Measurements from ENCODE around the gene MFN1.

Gene MFN1

GRCh38 chr3:179347345-179348194 lies at the start of gene MFN1:
Gene MFN1 (plus strand): TSS chr3:179347709. CDS start chr3:179348852, 1,143 bp downstream.
- Histone ChIP-seq H3K4me3 (ENCODE audit: low read depth, low read length) (peak within 1 kb of the TSS; percentile 97), H3K4me1 (ENCODE audit: control insufficient read depth, insufficient read depth, low read length) (no peaks in the 10 kb centered on the region), H3K36me3 (ENCODE audit: control insufficient read depth in 2 of 2, insufficient read depth in 1 of 2, low read length in 2 of 2) (peaks cover 9 to 28% of the 10 kb centered on the region in 2 experiments; a peak in 2 of 3 replicates), H3K9me3 (ENCODE audit: control insufficient read depth, insufficient read depth, low read depth, low read length) (no peaks in the 10 kb centered on the region), H3K27ac (ENCODE audit: extremely low read depth, low read depth, low read length) (0 out of 2 replicates have a peak within 1 kb of the TSS, but pooled peaks have one; percentile 5)
- ChIA-PET CTCF (interaction anchor here (0.6 kb wide), 3 partner anchors 11 to 373 kb away, joined by 3 to 4 read pairs (median 3); no protein-coding TSS in a partner anchor), POLR2A (interaction anchor here (0.9 to 2.4 kb wide), 2 partner anchors 27 to 215 kb away, joined by 3 to 7 read pairs; partner anchors contain the start of gene ACTL6A)
- TF ChIP-seq KLF8 (tag by site-specific recombination; IDR thresholded peaks at IDR 0.05) (peak; percentile 30), ZNF140 (tag by site-specific recombination; IDR thresholded peaks at IDR 0.05) (no peak), GLI4 (tag by site-specific recombination; IDR thresholded peaks at IDR 0.05) (no peak), ZNF629 (tag by site-specific recombination; IDR thresholded peaks at IDR 0.05) (no peak; the same call in 1 of the 2 replicates), ZNF521 (tag by site-specific recombination; IDR thresholded peaks at IDR 0.05) (no peak), ZNF639 (tag by site-specific recombination; IDR thresholded peaks at IDR 0.05) (no peak), KLF1 (tag by site-specific recombination; IDR thresholded peaks at IDR 0.05) (no peak), ZNF596 (tag by site-specific recombination; IDR thresholded peaks at IDR 0.05) (no peak), ZNF239 (tag by site-specific recombination; IDR thresholded peaks at IDR 0.05) (no peak), ZNF664 (tag by site-specific recombination; IDR thresholded peaks at IDR 0.05) (no peak), ZSCAN18 (tag by site-specific recombination; IDR thresholded peaks at IDR 0.05) (no peak), SP2 (tag by site-specific recombination; IDR thresholded peaks at IDR 0.05) (peak; percentile 86), ZNF350 (tag by site-specific recombination; IDR thresholded peaks at IDR 0.05) (no peak), ZNF785 (tag by site-specific recombination; IDR thresholded peaks at IDR 0.05) (no peak), KLF9 (tag by site-specific recombination; IDR thresholded peaks at IDR 0.05; ENCODE audit: low read depth) (peak; percentile 89), ZNF274 (IDR thresholded peaks at IDR 0.05; ENCODE audit: low read length) (no peak), ZNF274 (tag by site-specific recombination; IDR thresholded peaks at IDR 0.05; ENCODE audit: borderline replicate concordance) (no peak), ZNF660 (tag by site-specific recombination; IDR thresholded peaks at IDR 0.05) (peak; percentile 52; the same call in 1 of the 2 replicates), SP3 (tag by site-specific recombination; IDR thresholded peaks at IDR 0.05) (peak; percentile 76), ZBTB1 (tag by site-specific recombination; IDR thresholded peaks at IDR 0.05) (no peak), ZNF423 (tag by site-specific recombination; IDR thresholded peaks at IDR 0.05) (no peak), ZBTB17 (tag by site-specific recombination; IDR thresholded peaks at IDR 0.05) (peak; percentile 57), ZNF324 (tag by site-specific recombination; IDR thresholded peaks at IDR 0.05) (no peak), ZNF777 (tag by site-specific recombination; IDR thresholded peaks at IDR 0.05; ENCODE audit: borderline replicate concordance) (0 out of 2 replicates have a peak, but pooled peaks have one; percentile 37), HOXC10 (CRISPR knock-in tag; IDR thresholded peaks at IDR 0.05) (no peak)
- TF ChIP-seq, protein P1, sequence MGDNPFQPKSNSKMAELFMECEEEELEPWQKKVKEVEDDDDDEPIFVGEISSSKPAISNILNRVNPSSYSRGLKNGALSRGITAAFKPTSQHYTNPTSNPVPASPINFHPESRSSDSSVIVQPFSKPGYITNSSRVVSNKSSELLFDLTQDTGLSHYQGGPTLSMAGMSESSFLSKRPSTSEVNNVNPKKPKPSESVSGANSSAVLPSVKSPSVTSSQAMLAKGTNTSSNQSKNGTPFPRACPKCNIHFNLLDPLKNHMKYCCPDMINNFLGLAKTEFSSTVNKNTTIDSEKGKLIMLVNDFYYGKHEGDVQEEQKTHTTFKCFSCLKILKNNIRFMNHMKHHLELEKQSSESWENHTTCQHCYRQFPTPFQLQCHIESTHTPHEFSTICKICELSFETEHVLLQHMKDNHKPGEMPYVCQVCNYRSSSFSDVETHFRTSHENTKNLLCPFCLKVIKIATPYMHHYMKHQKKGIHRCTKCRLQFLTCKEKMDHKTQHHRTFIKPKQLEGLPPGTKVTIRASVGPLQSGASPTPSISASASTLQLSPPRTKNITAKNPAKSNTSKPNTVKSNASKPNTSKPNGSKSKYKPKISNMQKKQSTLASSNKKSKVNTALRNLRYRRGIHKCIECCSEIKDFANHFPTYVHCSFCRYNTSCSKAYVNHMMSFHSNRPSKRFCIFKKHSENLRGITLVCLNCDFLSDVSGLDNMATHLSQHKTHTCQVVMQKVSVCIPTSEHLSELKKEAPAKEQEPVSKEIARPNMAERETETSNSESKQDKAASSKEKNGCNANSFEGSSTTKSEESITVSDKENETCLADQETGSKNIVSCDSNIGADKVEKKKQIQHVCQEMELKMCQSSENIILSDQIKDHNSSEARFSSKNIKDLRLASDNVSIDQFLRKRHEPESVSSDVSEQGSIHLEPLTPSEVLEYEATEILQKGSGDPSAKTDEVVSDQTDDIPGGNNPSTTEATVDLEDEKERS (tag by site-specific recombination; IDR thresholded peaks at IDR 0.05), result no peak
- TF ChIP-seq, protein P2, sequence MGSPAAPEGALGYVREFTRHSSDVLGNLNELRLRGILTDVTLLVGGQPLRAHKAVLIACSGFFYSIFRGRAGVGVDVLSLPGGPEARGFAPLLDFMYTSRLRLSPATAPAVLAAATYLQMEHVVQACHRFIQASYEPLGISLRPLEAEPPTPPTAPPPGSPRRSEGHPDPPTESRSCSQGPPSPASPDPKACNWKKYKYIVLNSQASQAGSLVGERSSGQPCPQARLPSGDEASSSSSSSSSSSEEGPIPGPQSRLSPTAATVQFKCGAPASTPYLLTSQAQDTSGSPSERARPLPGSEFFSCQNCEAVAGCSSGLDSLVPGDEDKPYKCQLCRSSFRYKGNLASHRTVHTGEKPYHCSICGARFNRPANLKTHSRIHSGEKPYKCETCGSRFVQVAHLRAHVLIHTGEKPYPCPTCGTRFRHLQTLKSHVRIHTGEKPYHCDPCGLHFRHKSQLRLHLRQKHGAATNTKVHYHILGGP (tag by site-specific recombination; IDR thresholded peaks at IDR 0.05), result no peak
- TF ChIP-seq, protein P3, sequence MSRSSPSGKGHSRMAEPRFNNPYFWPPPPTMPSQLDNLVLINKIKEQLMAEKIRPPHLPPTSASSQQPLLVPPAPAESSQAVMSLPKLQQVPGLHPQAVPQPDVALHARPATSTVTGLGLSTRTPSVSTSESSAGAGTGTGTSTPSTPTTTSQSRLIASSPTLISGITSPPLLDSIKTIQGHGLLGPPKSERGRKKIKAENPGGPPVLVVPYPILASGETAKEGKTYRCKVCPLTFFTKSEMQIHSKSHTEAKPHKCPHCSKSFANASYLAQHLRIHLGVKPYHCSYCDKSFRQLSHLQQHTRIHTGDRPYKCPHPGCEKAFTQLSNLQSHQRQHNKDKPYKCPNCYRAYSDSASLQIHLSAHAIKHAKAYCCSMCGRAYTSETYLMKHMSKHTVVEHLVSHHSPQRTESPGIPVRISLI (tag by site-specific recombination; IDR thresholded peaks at IDR 0.05), result no peak
